Bronchial epithelial cell (primary cell): ENCODE measurements around the gene NDUFA9. TPM values are rescaled to one million over a fixed set of nuclear protein-coding genes. Genes with fewer than 3 reads are reported as not detected.

Experiments used
- DNase-seq: peaks from one replicate; pipeline ENCODE4 v3.0.0-alpha.2; 2010; ENCODE audit warnings: low read depth
- FAIRE-seq: peaks from 2 replicates; lab custom pipeline; 2011; peaks lifted over from hg19 to GRCh38; lab: Jason Lieb, UNC
- H3K27me3 ChIP-seq: 2 replicates; pipeline ENCODE4 v1.5.1; 2011; ENCODE audit warnings: low read length; ENCODE audit not compliant: control insufficient read depth, insufficient read depth
- H3K36me3 ChIP-seq: 2 replicates; pipeline ENCODE4 v1.5.1; 2011; ENCODE audit warnings: low read length; ENCODE audit not compliant: control insufficient read depth, insufficient read depth
- H3K4me3 ChIP-seq: 2 replicates; pipeline ENCODE4 v1.5.1; 2011; ENCODE audit warnings: mild to moderate bottlenecking, low read depth, low read length, control low read depth
- CTCF ChIP-seq: IDR thresholded peaks from 2 replicates; pipeline ENCODE4 v1.5.1; 2011; ENCODE audit warnings: mild to moderate bottlenecking, moderate library complexity, low read length, control low read depth, inconsistent platforms; ENCODE audit not compliant: insufficient read depth, severe bottlenecking
- total RNA-seq: library from RNA; depleted of rRNA; stranded (reverse); fragments of >200 nt; gene quantifications from 2 replicates; pipeline ENCODE4 v1.2.1, GENCODE V29; 2014

Gene NDUFA9
- total RNA-seq, 1 donor from 2014 or later = 31.6 TPM

- no peak overlapping the region for H3K4me3 ChIP-seq
- no peak for TF ChIP-seq CTCF
- no peaks in the 10 kb centered on the region for H3K27me3 ChIP-seq
- H3K36me3 ChIP-seq = peaks cover 5% of the 10 kb centered on the region
- DNase-seq = no peak
- FAIRE-seq = no peak
Measured at GRCh38 chr12:4690760-4691159, 41.8 kb downstream of the NDUFA9 start.

Other genes starting within 250 kb of the NDUFA9 start
- not detected in 2 replicates for gene FGF6, start 203.3 kb upstream of the NDUFA9 start, total RNA-seq
- gene RAD51AP1, start 110.2 kb upstream of the NDUFA9 start, total RNA-seq = 0.79 and 0.90 TPM in 2 replicates
- gene DYRK4, start 86.9 kb upstream of the NDUFA9 start, total RNA-seq = 20.0 and 57.7 TPM in 2 replicates
- gene AKAP3, start 63 bp upstream of the NDUFA9 start, total RNA-seq = 0.53 and 2.0 TPM in 2 replicates
- gene GALNT8, start 71.3 kb downstream of the NDUFA9 start, total RNA-seq = 0.13 TPM in 1 of 2 replicates, not detected in the other